C4-2B (cell line): ENCODE data around the gene ARHGAP10.

ENCODE experiments used
- H3K27ac ChIP-seq: fragments of 450-650 bp; 2 replicates; pipeline ENCODE4 v1.5.1; 2017
- CTCF ChIP-seq: fragments of 450-650 bp; conservative IDR thresholded peaks from 2 replicates; pipeline ENCODE4 v1.5.1; 2017; ENCODE audit warnings: mild to moderate bottlenecking
- ZFX ChIP-seq: fragments of 450-650 bp; IDR thresholded peaks from 2 replicates; pipeline ENCODE4 v1.6.1; 2017

Gene ARHGAP10

GRCh38 chr4:147853706-147854105 is 121.8 kb downstream of the ARHGAP10 start:
- TF ChIP-seq CTCF, result no peak
- TF ChIP-seq ZFX, result no peak
- no peak overlapping the region for H3K27ac ChIP-seq

- H3K27ac ChIP-seq, result no peak overlapping the region
- TF ChIP-seq ZFX (no peak), CTCF (no peak)
Observed at GRCh38 chr4:147854154-147854553, 122.3 kb downstream of the ARHGAP10 start.

- no peak overlapping the region for H3K27ac ChIP-seq
- TF ChIP-seq CTCF (no peak), ZFX (no peak)
Observed at GRCh38 chr4:147855571-147856009, 123.7 kb downstream of the ARHGAP10 start.

GRCh38 chr4:147860960-147861359 is 129.1 kb downstream of the ARHGAP10 start:
- no peak for TF ChIP-seq ZFX
- TF ChIP-seq CTCF, result no peak
- H3K27ac ChIP-seq, result no peak overlapping the region

GRCh38 chr4:147862043-147862692 is 130.3 kb downstream of the ARHGAP10 start:
- TF ChIP-seq ZFX (no peak), CTCF (no peak)
- no peak overlapping the region for H3K27ac ChIP-seq

GRCh38 chr4:147863111-147863747 is 131.3 kb downstream of the ARHGAP10 start:
- no peak for TF ChIP-seq ZFX
- no peak for TF ChIP-seq CTCF
- no peak overlapping the region for H3K27ac ChIP-seq

GRCh38 chr4:147863808-147864472 is 132.1 kb downstream of the ARHGAP10 start:
- no peak for TF ChIP-seq ZFX
- no peak for TF ChIP-seq CTCF
- no peak overlapping the region for H3K27ac ChIP-seq
